ENCODE measurements around the gene PDLIM5. TPM values are rescaled to one million over a fixed set of nuclear protein-coding genes. Genes with fewer than 3 reads are reported as not detected.

The PDLIM5 gene
- total RNA-seq, 1 donor from 2014 or later = 82.9 TPM

GRCh38 chr4:94457692-94458106 lies 6.0 kb downstream of the PDLIM5 start:
- FAIRE-seq (no peak), DNase-seq (ENCODE audit: low read depth) (no peak)
- Histone ChIP-seq H3K27me3 (ENCODE audit: control insufficient read depth, insufficient read depth, low read length) (no peaks in the 10 kb centered on the region), H3K36me3 (ENCODE audit: control insufficient read depth, insufficient read depth, low read length) (peaks cover 4% of the 10 kb centered on the region), H3K4me3 (ENCODE audit: low read depth, low read length) (no peak overlapping the region)
- TF ChIP-seq CTCF (IDR thresholded peaks at IDR 0.05; ENCODE audit: insufficient read depth, low read length, severe bottlenecking) = no peak

DNA sequence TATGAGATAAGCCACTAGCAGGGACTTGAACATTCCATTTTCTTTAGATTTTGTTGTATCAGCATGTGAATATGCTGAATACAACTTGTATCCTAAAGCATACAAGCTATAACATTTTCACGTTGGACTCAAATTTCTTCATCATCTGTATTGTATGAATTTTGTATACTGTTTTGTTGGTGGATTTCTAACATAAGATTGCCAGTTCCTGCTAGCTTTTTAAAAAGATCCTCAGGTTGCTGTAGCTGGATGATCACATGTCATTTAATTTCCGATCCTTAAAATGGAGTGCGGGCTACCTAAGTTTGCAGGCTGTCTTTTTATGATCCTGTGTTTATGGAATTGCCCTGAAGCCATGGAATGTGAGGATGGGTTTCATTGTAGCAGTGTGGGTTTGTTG lies 6.9 kb downstream of the PDLIM5 start:
- Histone ChIP-seq H3K4me3 (ENCODE audit: low read depth, low read length) (no peak overlapping the region), H3K36me3 (ENCODE audit: control insufficient read depth, insufficient read depth, low read length) (peaks cover 4% of the 10 kb centered on the region), H3K27me3 (ENCODE audit: control insufficient read depth, insufficient read depth, low read length) (no peaks in the 10 kb centered on the region)
- FAIRE-seq = no peak
- DNase-seq (ENCODE audit: low read depth) = no peak
- no peak for TF ChIP-seq CTCF (IDR thresholded peaks at IDR 0.05; ENCODE audit: insufficient read depth, low read length, severe bottlenecking)

- no peak for FAIRE-seq
- Histone ChIP-seq H3K27me3 (ENCODE audit: control insufficient read depth, insufficient read depth, low read length) (no peaks in the 10 kb centered on the region), H3K4me3 (ENCODE audit: low read depth, low read length) (no peak overlapping the region), H3K36me3 (ENCODE audit: control insufficient read depth, insufficient read depth, low read length) (peaks cover 4% of the 10 kb centered on the region)
- no peak for TF ChIP-seq CTCF (IDR thresholded peaks at IDR 0.05; ENCODE audit: insufficient read depth, low read length, severe bottlenecking)
- no peak for DNase-seq (ENCODE audit: low read depth)
Observed at GRCh38 chr4:94459462-94460161, 7.9 kb downstream of the PDLIM5 start.

- Histone ChIP-seq H3K27me3 (ENCODE audit: control insufficient read depth, insufficient read depth, low read length) (no peaks in the 10 kb centered on the region), H3K4me3 (ENCODE audit: low read depth, low read length) (no peak overlapping the region), H3K36me3 (ENCODE audit: control insufficient read depth, insufficient read depth, low read length) (peaks cover 4% of the 10 kb centered on the region)
- DNase-seq (ENCODE audit: low read depth) = no peak
- no peak for TF ChIP-seq CTCF (IDR thresholded peaks at IDR 0.05; ENCODE audit: insufficient read depth, low read length, severe bottlenecking)
- FAIRE-seq = no peak
Observed at GRCh38 chr4:94461506-94461905, 9.8 kb downstream of the PDLIM5 start.

DNA sequence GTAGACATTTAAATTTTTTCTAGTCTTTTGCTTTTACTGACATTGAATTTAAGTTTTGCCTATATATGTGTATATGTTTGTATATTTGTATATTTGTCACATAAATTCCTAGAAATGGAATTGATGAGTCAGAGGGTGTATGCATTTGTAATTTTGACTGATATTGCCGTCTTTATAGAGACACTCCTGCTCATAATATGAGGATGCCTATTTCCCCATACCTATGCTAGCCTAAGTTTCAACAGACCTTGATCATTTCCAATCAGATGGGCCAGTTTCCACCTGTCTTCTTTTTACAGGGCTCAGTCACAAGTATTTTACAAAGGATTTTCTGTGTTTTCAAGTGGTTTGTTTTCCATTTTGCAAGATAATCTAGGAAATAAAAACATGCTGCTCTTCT lies 10.8 kb downstream of the PDLIM5 start:
- FAIRE-seq (no peak), DNase-seq (ENCODE audit: low read depth) (no peak)
- H3K36me3 ChIP-seq (ENCODE audit: control insufficient read depth, insufficient read depth, low read length) = peaks cover 3% of the 10 kb centered on the region
- no peak for TF ChIP-seq CTCF (IDR thresholded peaks at IDR 0.05; ENCODE audit: insufficient read depth, low read length, severe bottlenecking)
- no peak overlapping the region for H3K4me3 ChIP-seq (ENCODE audit: low read depth, low read length)
- H3K27me3 ChIP-seq (ENCODE audit: control insufficient read depth, insufficient read depth, low read length) = no peaks in the 10 kb centered on the region

- H3K4me3 ChIP-seq (ENCODE audit: low read depth, low read length) = no peak overlapping the region
- DNase-seq (ENCODE audit: low read depth) (peak; percentile 61), FAIRE-seq (no peak)
- H3K27me3 ChIP-seq (ENCODE audit: control insufficient read depth, insufficient read depth, low read length) = no peaks in the 10 kb centered on the region
- no peak for TF ChIP-seq CTCF (IDR thresholded peaks at IDR 0.05; ENCODE audit: insufficient read depth, low read length, severe bottlenecking)
- H3K36me3 ChIP-seq (ENCODE audit: control insufficient read depth, insufficient read depth, low read length) = peaks cover 2% of the 10 kb centered on the region
Observed at GRCh38 chr4:94463771-94464170, 12.0 kb downstream of the PDLIM5 start.
